HFF-Myc (cell line): ENCODE data around the gene POTED.
"Not testable (repeated sequence)": the region's sequence is repeated elsewhere in the genome, so short reads cannot be mapped to it uniquely, and the experiment has no call there.

Experiments
- DNase-seq: peaks from one replicate; pipeline ENCODE4 v3.0.0-alpha.2; 2011; ENCODE audit warnings: low read depth; ENCODE audit errors: extremely low read depth
- H3K4me3 ChIP-seq: replicated peaks from 2 replicates; pipeline ENCODE4 v1.5.1; 2011; ENCODE audit warnings: low read depth, mild to moderate bottlenecking, control low read depth, low read length

POTED gene

DNA sequence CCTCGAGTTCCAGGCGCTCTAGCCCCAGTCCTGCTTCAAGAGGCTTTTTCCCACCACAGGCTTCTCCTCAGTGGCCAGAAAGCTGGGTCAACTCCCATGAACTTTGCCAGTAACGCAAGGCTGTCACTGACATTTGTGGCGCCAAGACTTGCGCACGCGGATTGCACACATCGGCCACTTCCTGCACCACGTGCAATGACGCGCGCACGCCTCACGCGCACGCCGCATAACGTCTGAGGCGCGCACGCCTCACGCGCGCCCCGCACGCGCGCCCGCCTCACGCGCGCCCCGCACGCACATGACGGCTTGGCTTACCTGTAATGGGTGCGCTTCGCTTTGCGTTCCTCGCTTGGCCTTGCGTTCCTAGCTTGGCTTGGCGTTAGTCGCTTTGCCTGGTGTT, at the start of gene POTED:
Gene POTED (plus strand): TSS at position 301 of the 400 bp plus-strand sequence. CDS start 452 bp downstream, outside the sequence.
- DNase-seq, H3K4me3 ChIP-seq: not testable (repeated sequence)

DNA sequence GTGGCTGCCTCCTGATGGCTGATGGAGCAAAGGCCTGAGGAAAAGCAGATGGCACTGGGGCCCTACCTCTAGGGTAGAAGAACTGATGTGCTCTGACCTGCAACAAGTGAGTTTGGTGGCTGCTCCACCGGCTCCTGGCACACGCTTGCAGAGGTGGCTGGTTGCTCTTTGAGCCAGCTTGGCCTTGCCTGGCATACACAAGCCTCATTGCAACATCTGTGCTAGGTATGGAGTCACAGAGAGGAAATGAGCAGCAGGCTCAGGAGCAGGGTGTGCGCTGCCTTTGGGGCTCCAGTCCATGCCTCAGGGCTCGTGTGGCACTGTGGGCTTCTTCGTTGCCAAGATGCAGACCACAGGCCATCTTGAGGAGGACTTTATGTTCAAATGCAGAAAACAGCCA, 40.5 kb downstream of the POTED start:
- not testable (repeated sequence) for DNase-seq, H3K4me3 ChIP-seq

DNA sequence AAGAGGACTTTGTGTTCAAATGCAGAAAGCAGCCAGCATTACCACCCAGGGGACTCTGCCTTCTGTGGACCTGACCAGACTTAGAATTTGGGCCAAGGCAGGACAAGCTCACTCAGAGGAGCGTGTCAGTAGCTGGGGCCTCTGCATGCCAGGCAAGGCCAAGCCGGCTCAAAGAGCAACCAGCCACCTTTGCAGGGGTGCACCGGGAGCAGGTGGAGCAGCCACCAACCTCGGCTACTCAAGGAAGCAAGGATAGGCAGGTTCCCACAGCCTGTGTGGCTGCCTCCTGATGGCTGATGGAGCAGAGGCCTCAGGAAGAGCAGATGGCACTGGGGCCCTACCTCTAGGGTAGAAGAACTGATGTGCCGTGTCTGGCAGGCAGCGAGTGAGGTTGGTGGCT, 42.2 kb downstream of the POTED start:
- not testable (repeated sequence) for H3K4me3 ChIP-seq, DNase-seq
